ENCODE results near the gene ACTL10.

ACTL10 gene

DNA sequence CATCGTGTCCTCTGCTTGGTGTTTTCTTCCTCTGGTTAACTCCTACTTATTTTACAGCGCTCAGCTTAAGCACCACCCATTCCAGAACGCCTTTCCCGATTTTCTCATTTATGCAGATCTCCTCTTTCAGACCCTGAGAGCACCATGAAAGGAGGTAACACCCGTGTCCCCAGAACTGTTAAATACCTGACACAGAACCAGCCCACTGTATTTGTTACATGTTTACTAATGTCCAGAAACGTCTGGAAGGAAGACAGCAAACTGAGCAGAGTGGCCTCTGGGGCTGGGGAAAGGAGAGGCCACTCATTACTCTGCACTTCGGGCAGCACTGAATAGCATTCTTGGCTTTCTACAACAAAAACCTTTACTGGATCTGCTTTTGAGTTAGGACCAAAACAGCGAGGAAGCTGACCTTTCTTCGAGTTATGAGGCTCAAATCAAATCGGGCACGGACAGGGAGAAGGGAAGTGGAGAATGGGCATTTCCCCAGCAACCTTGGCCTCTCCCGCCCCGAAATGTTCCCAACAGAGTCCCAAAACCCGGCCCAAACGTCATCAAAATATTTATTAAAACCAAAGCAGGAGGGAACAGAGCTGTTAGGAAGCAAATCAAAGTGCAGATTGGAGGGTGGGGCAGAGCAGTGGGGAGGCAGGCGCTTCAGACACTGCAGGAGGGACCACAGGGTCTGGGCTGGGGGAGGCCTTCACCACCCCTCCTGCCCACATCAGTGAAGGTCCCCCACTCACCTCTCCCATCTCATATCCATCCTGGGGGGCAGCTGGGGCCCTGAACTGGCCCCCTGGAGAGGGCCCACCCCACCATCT, 8.6 kb downstream of the ACTL10 start:
- no peak for TF ChIP-seq CREB1 (IDR thresholded peaks at IDR 0.05; ENCODE audit: low read depth)
- TF ChIP-seq ZBTB7A (IDR thresholded peaks at IDR 0.05; ENCODE audit: low read depth): no peak
- TF ChIP-seq YY1 (IDR thresholded peaks at IDR 0.05; ENCODE audit: low read depth): no peak
- TF ChIP-seq, protein P1, sequence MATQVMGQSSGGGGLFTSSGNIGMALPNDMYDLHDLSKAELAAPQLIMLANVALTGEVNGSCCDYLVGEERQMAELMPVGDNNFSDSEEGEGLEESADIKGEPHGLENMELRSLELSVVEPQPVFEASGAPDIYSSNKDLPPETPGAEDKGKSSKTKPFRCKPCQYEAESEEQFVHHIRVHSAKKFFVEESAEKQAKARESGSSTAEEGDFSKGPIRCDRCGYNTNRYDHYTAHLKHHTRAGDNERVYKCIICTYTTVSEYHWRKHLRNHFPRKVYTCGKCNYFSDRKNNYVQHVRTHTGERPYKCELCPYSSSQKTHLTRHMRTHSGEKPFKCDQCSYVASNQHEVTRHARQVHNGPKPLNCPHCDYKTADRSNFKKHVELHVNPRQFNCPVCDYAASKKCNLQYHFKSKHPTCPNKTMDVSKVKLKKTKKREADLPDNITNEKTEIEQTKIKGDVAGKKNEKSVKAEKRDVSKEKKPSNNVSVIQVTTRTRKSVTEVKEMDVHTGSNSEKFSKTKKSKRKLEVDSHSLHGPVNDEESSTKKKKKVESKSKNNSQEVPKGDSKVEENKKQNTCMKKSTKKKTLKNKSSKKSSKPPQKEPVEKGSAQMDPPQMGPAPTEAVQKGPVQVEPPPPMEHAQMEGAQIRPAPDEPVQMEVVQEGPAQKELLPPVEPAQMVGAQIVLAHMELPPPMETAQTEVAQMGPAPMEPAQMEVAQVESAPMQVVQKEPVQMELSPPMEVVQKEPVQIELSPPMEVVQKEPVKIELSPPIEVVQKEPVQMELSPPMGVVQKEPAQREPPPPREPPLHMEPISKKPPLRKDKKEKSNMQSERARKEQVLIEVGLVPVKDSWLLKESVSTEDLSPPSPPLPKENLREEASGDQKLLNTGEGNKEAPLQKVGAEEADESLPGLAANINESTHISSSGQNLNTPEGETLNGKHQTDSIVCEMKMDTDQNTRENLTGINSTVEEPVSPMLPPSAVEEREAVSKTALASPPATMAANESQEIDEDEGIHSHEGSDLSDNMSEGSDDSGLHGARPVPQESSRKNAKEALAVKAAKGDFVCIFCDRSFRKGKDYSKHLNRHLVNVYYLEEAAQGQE (IDR thresholded peaks at IDR 0.05; ENCODE audit: low read depth): no peak
- TF ChIP-seq EP300 (IDR thresholded peaks at IDR 0.05; ENCODE audit: borderline replicate concordance): no peak
- no peak for TF ChIP-seq TEAD4 (IDR thresholded peaks at IDR 0.05)
- TF ChIP-seq TAF1 (IDR thresholded peaks at IDR 0.05; ENCODE audit: low read depth): no peak
- no peak for TF ChIP-seq TCF12 (IDR thresholded peaks at IDR 0.05; ENCODE audit: low read depth)
- TF ChIP-seq FOXM1 (IDR thresholded peaks at IDR 0.05; ENCODE audit: borderline replicate concordance, low read depth): no peak

DNA sequence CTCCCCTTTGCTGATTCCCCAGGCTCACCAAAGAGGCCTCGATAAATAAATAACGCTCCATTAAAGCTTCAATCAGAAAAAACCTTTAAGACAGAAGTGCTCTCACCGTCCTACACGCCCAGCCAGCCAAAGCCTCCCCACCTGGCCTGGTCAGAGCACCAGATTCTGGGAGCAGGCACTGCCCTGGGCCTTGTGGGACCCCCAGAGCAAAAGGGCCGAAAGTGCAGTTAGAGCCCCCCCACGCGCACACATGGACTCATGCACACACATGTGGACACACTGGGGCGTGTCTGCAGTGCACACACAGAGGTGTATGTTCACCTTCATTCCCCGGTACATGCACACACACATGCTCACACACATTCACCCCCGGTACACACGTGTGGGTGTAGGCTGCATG, 9.4 kb downstream of the ACTL10 start:
- TF ChIP-seq EGR1 (IDR thresholded peaks at IDR 0.05) (no peak), ZBTB7A (IDR thresholded peaks at IDR 0.05; ENCODE audit: low read depth) (no peak), RAD21 (IDR thresholded peaks at IDR 0.05; ENCODE audit: low read depth) (no peak), EP300 (IDR thresholded peaks at IDR 0.05; ENCODE audit: borderline replicate concordance) (no peak), CREB1 (IDR thresholded peaks at IDR 0.05; ENCODE audit: low read depth) (no peak), CEBPB (IDR thresholded peaks at IDR 0.05) (no peak), YY1 (IDR thresholded peaks at IDR 0.05; ENCODE audit: low read depth) (no peak), NFIC (IDR thresholded peaks at IDR 0.05) (no peak), FOXM1 (IDR thresholded peaks at IDR 0.05; ENCODE audit: borderline replicate concordance, low read depth) (no peak), TEAD4 (IDR thresholded peaks at IDR 0.05) (no peak), TAF1 (IDR thresholded peaks at IDR 0.05; ENCODE audit: low read depth) (no peak), TCF12 (IDR thresholded peaks at IDR 0.05; ENCODE audit: low read depth) (no peak)
- TF ChIP-seq, protein P1 (IDR thresholded peaks at IDR 0.05; ENCODE audit: low read depth): no peak
- TF ChIP-seq, protein P2, sequence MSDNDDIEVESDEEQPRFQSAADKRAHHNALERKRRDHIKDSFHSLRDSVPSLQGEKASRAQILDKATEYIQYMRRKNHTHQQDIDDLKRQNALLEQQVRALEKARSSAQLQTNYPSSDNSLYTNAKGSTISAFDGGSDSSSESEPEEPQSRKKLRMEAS (IDR thresholded peaks at IDR 0.05): no peak
- TF ChIP-seq, protein P3, sequence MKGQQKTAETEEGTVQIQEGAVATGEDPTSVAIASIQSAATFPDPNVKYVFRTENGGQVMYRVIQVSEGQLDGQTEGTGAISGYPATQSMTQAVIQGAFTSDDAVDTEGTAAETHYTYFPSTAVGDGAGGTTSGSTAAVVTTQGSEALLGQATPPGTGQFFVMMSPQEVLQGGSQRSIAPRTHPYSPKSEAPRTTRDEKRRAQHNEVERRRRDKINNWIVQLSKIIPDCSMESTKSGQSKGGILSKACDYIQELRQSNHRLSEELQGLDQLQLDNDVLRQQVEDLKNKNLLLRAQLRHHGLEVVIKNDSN (IDR thresholded peaks at IDR 0.05): no peak

DNA sequence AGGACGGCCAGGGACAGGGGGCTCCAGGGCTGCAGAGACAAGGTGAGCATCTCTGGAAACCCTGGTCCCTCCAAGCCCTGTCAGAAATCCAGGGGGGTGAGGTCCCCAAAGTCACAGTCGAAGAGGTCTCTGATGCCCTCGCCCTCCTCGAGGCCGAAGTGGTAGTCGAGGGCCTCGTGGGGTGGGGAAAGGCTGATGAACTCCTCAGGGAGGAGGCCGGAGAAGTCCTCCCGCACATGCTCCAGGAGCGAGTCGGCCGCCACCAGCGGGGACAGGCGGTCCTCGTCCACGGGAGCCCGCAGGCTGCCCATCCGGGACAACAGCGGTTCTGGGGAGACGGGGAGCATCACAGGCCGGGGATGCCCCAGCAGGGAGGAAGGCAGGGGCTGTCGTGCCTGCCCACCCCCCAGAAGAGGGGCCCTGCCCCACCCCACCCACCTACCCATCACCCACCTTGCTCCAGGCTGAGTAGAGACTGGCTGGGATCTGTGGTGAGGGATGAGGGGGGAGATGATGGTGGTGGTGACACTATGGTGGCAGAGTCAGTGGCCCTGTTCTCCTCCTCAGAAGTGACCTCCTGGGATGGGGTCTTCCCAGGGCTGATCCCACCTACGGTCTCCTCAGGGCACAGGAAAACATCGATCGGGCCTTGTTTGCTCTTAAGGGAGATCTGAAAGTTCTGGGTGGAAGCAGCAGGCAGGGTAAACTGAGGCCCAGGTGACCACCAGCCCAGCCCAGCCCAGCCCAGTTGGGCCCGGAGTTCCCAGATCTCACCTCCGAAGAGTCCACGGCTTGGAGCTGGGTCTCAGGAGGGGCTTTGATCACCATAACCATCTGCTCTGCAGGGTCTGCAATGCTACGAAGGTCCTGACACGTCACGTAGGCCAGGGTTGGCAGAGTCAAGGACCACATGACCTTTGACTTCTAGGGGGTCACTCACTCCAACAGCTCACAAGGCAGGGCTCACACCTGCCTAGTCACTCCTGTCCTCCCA, 10.2 kb downstream of the ACTL10 start:
- TF ChIP-seq EP300 (IDR thresholded peaks at IDR 0.05; ENCODE audit: borderline replicate concordance) (no peak), FOXM1 (IDR thresholded peaks at IDR 0.05; ENCODE audit: borderline replicate concordance, low read depth) (no peak), RAD21 (IDR thresholded peaks at IDR 0.05; ENCODE audit: low read depth) (no peak), TEAD4 (IDR thresholded peaks at IDR 0.05) (no peak), ZBTB7A (IDR thresholded peaks at IDR 0.05; ENCODE audit: low read depth) (no peak), NFIC (IDR thresholded peaks at IDR 0.05) (no peak), YY1 (IDR thresholded peaks at IDR 0.05; ENCODE audit: low read depth) (no peak), TCF12 (IDR thresholded peaks at IDR 0.05; ENCODE audit: low read depth) (no peak)
- TF ChIP-seq, protein P1 (IDR thresholded peaks at IDR 0.05; ENCODE audit: low read depth): no peak

Measured in Ishikawa (cell line).